Endodermal cell (in vitro differentiated cells): ENCODE data around the gene TRMT44. TPM values are rescaled to one million over a fixed set of nuclear protein-coding genes. Genes with fewer than 3 reads are reported as not detected.

Source experiments
- DNase-seq: peaks from one replicate; pipeline ENCODE4 v3.0.0-alpha.2; 2017
- H3K27ac ChIP-seq: 2 replicates; pipeline ENCODE4 v1.5.1; 2013; ENCODE audit warnings: mild to moderate bottlenecking, low read depth, low read length, moderate library complexity
- H3K27me3 ChIP-seq: 2 replicates; pipeline ENCODE4 v1.6.1; 2013; ENCODE audit warnings: mild to moderate bottlenecking, low read length, moderate library complexity; ENCODE audit not compliant: insufficient read depth, control insufficient read depth, poor library complexity, severe bottlenecking
- H3K36me3 ChIP-seq: 2 replicates; pipeline ENCODE4 v1.7.0; 2013; ENCODE audit warnings: mild to moderate bottlenecking, low read length, moderate library complexity; ENCODE audit not compliant: control insufficient read depth, insufficient read depth
- H3K4me1 ChIP-seq: one replicate; pipeline ENCODE4 v1.7.0; 2013; ENCODE audit warnings: low read length; ENCODE audit not compliant: control insufficient read depth, insufficient read depth
- H3K4me3 ChIP-seq: 2 replicates; pipeline ENCODE4 v1.5.1; 2013; ENCODE audit warnings: mild to moderate bottlenecking, low read length, moderate library complexity
- H3K9ac ChIP-seq: 2 replicates; pipeline ENCODE4 v1.6.1; 2013; ENCODE audit warnings: mild to moderate bottlenecking, low read length, moderate library complexity; ENCODE audit not compliant: poor library complexity, severe bottlenecking; ENCODE audit errors: extremely low read depth
- H3K9me3 ChIP-seq: 2 replicates; pipeline ENCODE4 v1.6.1; 2013; ENCODE audit warnings: mild to moderate bottlenecking, low read length, moderate library complexity; ENCODE audit not compliant: control insufficient read depth
- H3K27ac Mint-ChIP-seq: 2 replicates; pipeline ENCODE4 v1.8.0; 2020; ENCODE audit warnings: mixed read lengths
- H3K27me3 Mint-ChIP-seq: 2 replicates; pipeline ENCODE4 v1.8.0; 2021; ENCODE audit warnings: mild to moderate bottlenecking, mixed read lengths; ENCODE audit not compliant: insufficient read depth
- H3K36me3 Mint-ChIP-seq: 2 replicates; pipeline ENCODE4 v1.8.0; 2020; ENCODE audit warnings: low read depth, mixed read lengths
- H3K4me1 Mint-ChIP-seq: 2 replicates; pipeline ENCODE4 v1.8.0; 2020; ENCODE audit warnings: mixed read lengths
- H3K4me3 Mint-ChIP-seq: 2 replicates; pipeline ENCODE4 v1.8.0; 2020; ENCODE audit warnings: mild to moderate bottlenecking, moderate library complexity, mixed read lengths
- H3K9me3 Mint-ChIP-seq: 2 replicates; pipeline ENCODE4 v1.8.0; 2020; ENCODE audit warnings: mild to moderate bottlenecking, mixed read lengths
- CTCF ChIP-seq: fragments of 200-600 bp; sonication (generic); conservative IDR thresholded peaks from 2 replicates; pipeline ENCODE4 v1.5.0; 2021; ENCODE audit warnings: antibody characterized with exemption, mild to moderate bottlenecking
- WGBS, 2 experiments: methylation state at CpG; one replicate each; pipeline versions ENCODE4 v1.1.5 to v1.1.7; 2013; ENCODE audit warnings: missing lambda C conversion rate in 2 of 2, mixed read lengths in 1 of 2; ENCODE audit not compliant: insufficient coverage in 1 of 2, insufficient read length in 1 of 2; 5-methylcytosine and 5-hydroxymethylcytosine counted together
- total RNA-seq, 2 donors: library from RNA; stranded (reverse); fragmentation: NEBNext Ultra II Directional in 1 of 2; extraction: Animal tissue kit (Norgen Biotek cat#: 25700) in 1 of 2; gene quantifications; 2 replicates in 1 of 2; 3 replicates in 1 of 2; pipeline ENCODE4 v1.2.1, GENCODE V29; 2021

Gene TRMT44
- total RNA-seq, 2 donors from 2014 or later: 45.9 to 114 TPM

GRCh38 chr4:8422327-8422726 is 18.2 kb upstream of the TRMT44 start:
- Histone ChIP-seq H3K9ac (no peak overlapping the region), H3K4me3 (no peak overlapping the region), H3K4me1 (no peaks in the 10 kb centered on the region), H3K27ac (no peak overlapping the region), H3K27me3 (no peaks in the 10 kb centered on the region), H3K36me3 (peaks cover 34% of the 10 kb centered on the region), H3K9me3 (peaks cover 7% of the 10 kb centered on the region)
- Mint-ChIP-seq H3K9me3 (peaks cover 4% of the 10 kb centered on the region), H3K4me3 (no peak overlapping the region), H3K27ac (no peak overlapping the region), H3K4me1 (peaks cover 12% of the 10 kb centered on the region), H3K27me3 (no peaks in the 10 kb centered on the region), H3K36me3 (peaks cover 32% of the 10 kb centered on the region)
- DNase-seq: no peak
- no peak for TF ChIP-seq CTCF
- 90 to 92% methylated on average over 3 to 4 of the region's 4 CpGs for WGBS, 2 experiments

- Histone ChIP-seq H3K4me3 (no peak overlapping the region), H3K27me3 (no peaks in the 10 kb centered on the region), H3K4me1 (no peaks in the 10 kb centered on the region), H3K9ac (no peak overlapping the region), H3K36me3 (peaks cover 30% of the 10 kb centered on the region), H3K27ac (no peak overlapping the region), H3K9me3 (peaks cover 7% of the 10 kb centered on the region)
- peaks cover 4% of the 10 kb centered on the region for H3K9me3 Mint-ChIP-seq
- H3K36me3 Mint-ChIP-seq: peaks cover 34% of the 10 kb centered on the region
- H3K27ac Mint-ChIP-seq: no peak overlapping the region
- no peak overlapping the region for H3K4me3 Mint-ChIP-seq
- no peaks in the 10 kb centered on the region for H3K27me3 Mint-ChIP-seq
- 84 to 94% methylated on average over 2 to 5 of the region's 5 CpGs for WGBS, 2 experiments
- TF ChIP-seq CTCF: no peak
- DNase-seq: no peak
- peaks cover 14% of the 10 kb centered on the region for H3K4me1 Mint-ChIP-seq
Observed at GRCh38 chr4:8422786-8423185, 17.8 kb upstream of the TRMT44 start.

- TF ChIP-seq CTCF: no peak
- Histone ChIP-seq H3K4me1 (no peaks in the 10 kb centered on the region), H3K27ac (no peak overlapping the region), H3K9me3 (peaks cover 32% of the 10 kb centered on the region), H3K4me3 (peak overlapping the region; percentile 96), H3K9ac (peak overlapping the region; percentile 98), H3K27me3 (no peaks in the 10 kb centered on the region), H3K36me3 (peaks cover 20% of the 10 kb centered on the region)
- Mint-ChIP-seq H3K4me1 (peaks cover 20% of the 10 kb centered on the region), H3K27ac (no peak overlapping the region), H3K36me3 (peaks cover 39% of the 10 kb centered on the region), H3K4me3 (peak overlapping the region; percentile 87), H3K9me3 (peaks cover 37% of the 10 kb centered on the region), H3K27me3 (no peaks in the 10 kb centered on the region)
- 86 to 88% methylated on average over 14 to 17 of the region's 17 CpGs for WGBS, 2 experiments
- no peak for DNase-seq
Observed at GRCh38 chr4:8427262-8427661, 13.3 kb upstream of the TRMT44 start.
